Non-pigmented ciliary epithelial cell (primary cell): ENCODE data around the gene EML6.
A peak's percentile ranks its signal among the peaks of the same experiment; 100 is the strongest.

Experiments
- DNase-seq: peaks from one replicate; pipeline ENCODE4 v3.0.0-alpha.2; 2010; ENCODE audit warnings: low read depth

EML6 gene

GRCh38 chr2:54708584-54709335 is 14.7 kb upstream of the EML6 start:
- no peak for DNase-seq

- no peak for DNase-seq
Measured at GRCh38 chr2:54709336-54709809, 14.1 kb upstream of the EML6 start.

GRCh38 chr2:54710216-54710615 is 13.2 kb upstream of the EML6 start:
- no peak for DNase-seq

- no peak for DNase-seq
Measured at GRCh38 chr2:54712516-54712915, 10.9 kb upstream of the EML6 start.

GRCh38 chr2:54714996-54715395 is 8.5 kb upstream of the EML6 start:
- DNase-seq, result no peak

GRCh38 chr2:54716375-54716774 is 7.1 kb upstream of the EML6 start:
- no peak for DNase-seq

- no peak for DNase-seq
Measured at GRCh38 chr2:54720563-54720962, 2.9 kb upstream of the EML6 start.

- DNase-seq, result no peak
Measured at GRCh38 chr2:54722641-54723040, 821 bp upstream of the EML6 start.

- DNase-seq, result no peak
Measured at GRCh38 chr2:54723996-54724559, 616 bp downstream of the EML6 start.

- DNase-seq, result no peak
Measured at GRCh38 chr2:54724560-54725342, 1.3 kb downstream of the EML6 start.

GRCh38 chr2:54725343-54726099 is 2.1 kb downstream of the EML6 start:
- DNase-seq, result no peak

- DNase-seq, result no peak
Measured at GRCh38 chr2:54726431-54726830, 3.0 kb downstream of the EML6 start.

GRCh38 chr2:54726940-54727339 is 3.5 kb downstream of the EML6 start:
- DNase-seq, result no peak

GRCh38 chr2:54728669-54729120 is 5.2 kb downstream of the EML6 start:
- DNase-seq, result peak; percentile 85

GRCh38 chr2:54735636-54736035 is 12.2 kb downstream of the EML6 start:
- no peak for DNase-seq

GRCh38 chr2:54738281-54738680 is 14.8 kb downstream of the EML6 start:
- DNase-seq, result no peak

GRCh38 chr2:54740333-54740732 is 16.9 kb downstream of the EML6 start:
- no peak for DNase-seq

- DNase-seq, result no peak
Measured at GRCh38 chr2:54741250-54741649, 17.8 kb downstream of the EML6 start.

GRCh38 chr2:54750040-54750439 is 26.6 kb downstream of the EML6 start:
- no peak for DNase-seq

- DNase-seq, result no peak
Measured at GRCh38 chr2:54752439-54752838, 29.0 kb downstream of the EML6 start.

- DNase-seq, result no peak
Measured at GRCh38 chr2:54755641-54756326, 32.3 kb downstream of the EML6 start.

GRCh38 chr2:54757500-54757899 is 34.0 kb downstream of the EML6 start:
- DNase-seq, result no peak
